ENCODE measurements around the gene C19orf44. TPM values are rescaled to one million over a fixed set of nuclear protein-coding genes. Genes with fewer than 3 reads are reported as not detected.

Gene C19orf44
- polyA plus RNA-seq, 4 donors: 11.7 to 17.1 (median 16.3) TPM

Other genes starting within 250 kb of the C19orf44 start
- gene KLF2, start 171.6 kb upstream of the C19orf44 start, polyA plus RNA-seq (ENCODE audit: insufficient read length in 4 of 4): 10 to 100 TPM; 22.5 to 45.9 (median 25.2) TPM
- 10 to 100 TPM; 27.2 to 34.3 (median 30.0) TPM for gene EPS15L1, start 24.4 kb upstream of the C19orf44 start, polyA plus RNA-seq (ENCODE audit: insufficient read length in 4 of 4)
- under 1 TPM in 2 of 4 donors, not detected in 2; 0.05 to 0.37 TPM for gene CALR3, start 227 bp upstream of the C19orf44 start, polyA plus RNA-seq (ENCODE audit: insufficient read length in 4 of 4)
- 10 to 100 TPM; 35.5 to 49.4 (median 39.5) TPM for gene CHERP, start 46.0 kb downstream of the C19orf44 start, polyA plus RNA-seq (ENCODE audit: insufficient read length in 4 of 4)
- gene SLC35E1, start 76.0 kb downstream of the C19orf44 start, polyA plus RNA-seq (ENCODE audit: insufficient read length in 4 of 4): 10 to 100 TPM; 39.2 to 47.0 (median 43.5) TPM
- 1 to 10 TPM; 7.0 to 8.2 (median 7.7) TPM for gene MED26, start 131.8 kb downstream of the C19orf44 start, polyA plus RNA-seq (ENCODE audit: insufficient read length in 4 of 4)
- 100 to 1,000 TPM in 3 of 4 donors, 10 to 100 TPM in 1; 97.4 to 114 (median 107) TPM for gene SMIM7, start 163.8 kb downstream of the C19orf44 start, polyA plus RNA-seq (ENCODE audit: insufficient read length in 4 of 4)
- 1 to 10 TPM; 7.6 to 8.7 (median 7.9) TPM for gene TMEM38A, start 164.7 kb downstream of the C19orf44 start, polyA plus RNA-seq (ENCODE audit: insufficient read length in 4 of 4)
- under 1 TPM; 0.04 to 0.08 (median 0.06) TPM for gene NWD1, start 223.5 kb downstream of the C19orf44 start, polyA plus RNA-seq (ENCODE audit: insufficient read length in 4 of 4)

Measured in right renal pelvis (tissue), 4 donors.